Measurements from ENCODE around the gene CLTC.

DNA sequence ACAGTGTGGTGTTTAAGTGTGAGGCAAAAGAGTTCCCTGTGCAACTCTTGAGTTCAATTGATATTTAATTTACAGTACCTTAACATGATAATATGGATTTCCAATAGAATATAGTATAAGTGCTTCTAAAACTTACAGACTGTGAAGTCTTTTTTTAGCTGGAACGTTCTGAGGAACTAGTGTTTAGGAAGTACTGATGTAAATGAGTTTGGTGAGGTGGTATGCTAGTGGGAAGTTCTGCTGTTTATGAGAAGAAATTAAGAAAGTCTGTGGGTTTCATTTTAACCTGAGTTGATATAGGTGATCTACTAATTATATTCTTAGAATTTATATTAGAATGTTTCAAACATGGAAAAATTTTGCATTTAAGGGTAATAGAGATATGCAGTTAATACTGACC lies 55.5 kb downstream of the CLTC start:
- TF ChIP-seq, protein P1, sequence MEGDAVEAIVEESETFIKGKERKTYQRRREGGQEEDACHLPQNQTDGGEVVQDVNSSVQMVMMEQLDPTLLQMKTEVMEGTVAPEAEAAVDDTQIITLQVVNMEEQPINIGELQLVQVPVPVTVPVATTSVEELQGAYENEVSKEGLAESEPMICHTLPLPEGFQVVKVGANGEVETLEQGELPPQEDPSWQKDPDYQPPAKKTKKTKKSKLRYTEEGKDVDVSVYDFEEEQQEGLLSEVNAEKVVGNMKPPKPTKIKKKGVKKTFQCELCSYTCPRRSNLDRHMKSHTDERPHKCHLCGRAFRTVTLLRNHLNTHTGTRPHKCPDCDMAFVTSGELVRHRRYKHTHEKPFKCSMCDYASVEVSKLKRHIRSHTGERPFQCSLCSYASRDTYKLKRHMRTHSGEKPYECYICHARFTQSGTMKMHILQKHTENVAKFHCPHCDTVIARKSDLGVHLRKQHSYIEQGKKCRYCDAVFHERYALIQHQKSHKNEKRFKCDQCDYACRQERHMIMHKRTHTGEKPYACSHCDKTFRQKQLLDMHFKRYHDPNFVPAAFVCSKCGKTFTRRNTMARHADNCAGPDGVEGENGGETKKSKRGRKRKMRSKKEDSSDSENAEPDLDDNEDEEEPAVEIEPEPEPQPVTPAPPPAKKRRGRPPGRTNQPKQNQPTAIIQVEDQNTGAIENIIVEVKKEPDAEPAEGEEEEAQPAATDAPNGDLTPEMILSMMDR (conservative IDR thresholded peaks at IDR 0.05; ENCODE audit: low read depth, low read length): no peak
- TF ChIP-seq EZH2 (IDR thresholded peaks at IDR 0.05; ENCODE audit: low read length, unreplicated experiment): no peak

Data from PC-3 (cell line).